Colonic mucosa (tissue), 4 donors: ENCODE measurements around the gene EPS8L3. TPM values are rescaled to one million over a fixed set of nuclear protein-coding genes. Genes with fewer than 3 reads are reported as not detected.

Experiments
- DNase-seq: peaks from one replicate; pipeline ENCODE4 v3.0.0-alpha.2; 2020
- H3K27ac ChIP-seq: fragments of 200-600 bp; one replicate; pipeline ENCODE4 v1.8.0; 2021
- H3K27me3 ChIP-seq: fragments of 200-600 bp; one replicate; pipeline ENCODE4 v1.8.0; 2021
- H3K36me3 ChIP-seq: fragments of 200-600 bp; one replicate; pipeline ENCODE4 v1.8.0; 2021
- H3K4me1 ChIP-seq: fragments of 200-600 bp; one replicate; pipeline ENCODE4 v1.8.0; 2021; ENCODE audit warnings: mild to moderate bottlenecking
- H3K4me3 ChIP-seq: fragments of 200-600 bp; one replicate; pipeline ENCODE4 v1.8.0; 2021
- H3K9ac ChIP-seq, 2 donors: one replicate each; pipeline ENCODE4 v1.7.0; 2013; ENCODE audit warnings: control low read depth in 2 of 2, low read depth in 2 of 2, low read length in 2 of 2
- H3K9me3 ChIP-seq: fragments of 200-600 bp; one replicate; pipeline ENCODE4 v1.8.0; 2021
- CTCF ChIP-seq: fragments of 200-600 bp; IDR thresholded peaks from one replicate; pipeline ENCODE4 v1.8.0; 2022; ENCODE audit warnings: antibody characterized with exemption, mild to moderate bottlenecking
- intact Hi-C: fragments of 100-400 bp; cut with DNase I; formaldehyde crosslinking; loops from one replicate; pipeline ENCODE4 v1.14.1; 2022
- total RNA-seq, 2 donors: library from RNA; stranded (reverse); fragmentation: NEBNext Ultra II Directional in 1 of 2; extraction: Animal tissue kit (Norgen Biotek cat#: 25700) in 1 of 2; gene quantifications; one replicate each; pipeline ENCODE4 v1.2.1, GENCODE V29; 2021
- donor health status: healthy.
- donor health status: DM: no; HTN: no; CAD: no.
- donor health status: DM: no; HTN: no; CAD: no.

Gene EPS8L3
- total RNA-seq, 2 donors from 2014 or later = 283 to 290 TPM

- no peak for TF ChIP-seq CTCF
- Histone ChIP-seq H3K27ac (no peak overlapping the region), H3K9ac (no peak overlapping the region), H3K36me3 (no peaks in the 10 kb centered on the region), H3K4me3 (no peak overlapping the region), H3K9me3 (no peaks in the 10 kb centered on the region), H3K4me1 (no peaks in the 10 kb centered on the region), H3K27me3 (no peaks in the 10 kb centered on the region)
- intact Hi-C loops = no loop called here
- DNase-seq = peak; percentile 19
Observed at GRCh38 chr1:109806733-109807400, 43.1 kb upstream of the EPS8L3 start.

GRCh38 chr1:109805486-109806165, 41.9 kb upstream of the EPS8L3 start:
- no peak for TF ChIP-seq CTCF
- intact Hi-C loops = no loop called here
- Histone ChIP-seq H3K36me3 (no peaks in the 10 kb centered on the region), H3K27ac (no peak overlapping the region), H3K27me3 (no peaks in the 10 kb centered on the region), H3K9ac (no peak overlapping the region), H3K4me3 (no peak overlapping the region), H3K4me1 (no peaks in the 10 kb centered on the region), H3K9me3 (no peaks in the 10 kb centered on the region)
- no peak for DNase-seq

DNA sequence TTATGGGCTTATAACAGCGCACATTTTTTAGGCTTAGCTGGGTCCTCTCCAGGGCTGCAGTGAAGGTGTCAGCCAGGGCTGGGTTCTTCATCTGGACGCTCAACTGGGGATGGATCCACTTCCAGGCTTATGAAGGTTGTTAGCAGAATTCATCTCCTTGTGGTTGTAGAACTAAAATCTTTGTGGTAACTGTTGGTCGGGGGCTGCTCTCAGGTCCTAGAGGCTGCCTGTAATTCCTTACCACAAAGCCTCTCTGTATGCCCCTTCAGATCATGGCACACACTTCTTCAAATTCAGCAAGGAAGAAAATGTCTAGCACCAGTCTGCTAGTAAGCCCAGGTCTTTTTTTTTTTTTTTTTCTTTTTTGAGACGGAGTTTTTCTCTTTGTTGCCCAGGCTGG, 40.9 kb upstream of the EPS8L3 start:
- H3K27ac ChIP-seq = no peak overlapping the region
- no peaks in the 10 kb centered on the region for H3K27me3 ChIP-seq
- H3K9ac ChIP-seq = no peak overlapping the region
- H3K9me3 ChIP-seq = no peaks in the 10 kb centered on the region
- TF ChIP-seq CTCF = no peak
- intact Hi-C loops = no loop called here
- no peak for DNase-seq
- no peaks in the 10 kb centered on the region for H3K36me3 ChIP-seq
- no peaks in the 10 kb centered on the region for H3K4me1 ChIP-seq
- H3K4me3 ChIP-seq = no peak overlapping the region

- Histone ChIP-seq H3K9ac (no peak overlapping the region), H3K9me3 (no peaks in the 10 kb centered on the region), H3K4me3 (no peak overlapping the region), H3K27me3 (no peaks in the 10 kb centered on the region), H3K4me1 (no peaks in the 10 kb centered on the region), H3K36me3 (no peaks in the 10 kb centered on the region), H3K27ac (no peak overlapping the region)
- TF ChIP-seq CTCF = no peak
- intact Hi-C loops = no loop called here
- DNase-seq = peak; percentile 16
Observed at GRCh38 chr1:109803901-109804331, 40.2 kb upstream of the EPS8L3 start.

- Histone ChIP-seq H3K36me3 (no peaks in the 10 kb centered on the region), H3K9ac (peak overlapping the region in 1 of 2 donors; percentile 24), H3K9me3 (no peaks in the 10 kb centered on the region), H3K27ac (peak overlapping the region; percentile 32), H3K27me3 (no peaks in the 10 kb centered on the region), H3K4me1 (no peaks in the 10 kb centered on the region), H3K4me3 (no peak overlapping the region)
- TF ChIP-seq CTCF = no peak
- intact Hi-C loops = no loop called here
- peak; percentile 16 for DNase-seq
Observed at GRCh38 chr1:109802901-109803561, 39.3 kb upstream of the EPS8L3 start.
